Hindlimb muscle (tissue), 1 donor: Measurements from ENCODE around the gene UBTD2. TPM values are rescaled to one million over a fixed set of nuclear protein-coding genes. Genes with fewer than 3 reads are reported as not detected.
A peak's percentile ranks its signal among the peaks of the same experiment; 100 is the strongest.
"Not testable (repeated sequence)": the region's sequence is repeated elsewhere in the genome, so short reads cannot be mapped to it uniquely, and the experiment has no call there.

Experiments used
- DNase-seq: peaks from one replicate; pipeline ENCODE4 v3.0.0-alpha.2; 2013
- polyA plus RNA-seq: library from polyadenylated mRNA; unstranded; fragments of 120-200 nt; gene quantifications from one replicate; pipeline ENCODE4 v1.2.1, GENCODE V29; 2013; ENCODE audit not compliant: insufficient read length

UBTD2 gene
- polyA plus RNA-seq, 1 donor = 55.2 TPM

GRCh38 chr5:172293054-172293744 is 9.6 kb upstream of the UBTD2 start:
- DNase-seq = peak; percentile 66

DNA sequence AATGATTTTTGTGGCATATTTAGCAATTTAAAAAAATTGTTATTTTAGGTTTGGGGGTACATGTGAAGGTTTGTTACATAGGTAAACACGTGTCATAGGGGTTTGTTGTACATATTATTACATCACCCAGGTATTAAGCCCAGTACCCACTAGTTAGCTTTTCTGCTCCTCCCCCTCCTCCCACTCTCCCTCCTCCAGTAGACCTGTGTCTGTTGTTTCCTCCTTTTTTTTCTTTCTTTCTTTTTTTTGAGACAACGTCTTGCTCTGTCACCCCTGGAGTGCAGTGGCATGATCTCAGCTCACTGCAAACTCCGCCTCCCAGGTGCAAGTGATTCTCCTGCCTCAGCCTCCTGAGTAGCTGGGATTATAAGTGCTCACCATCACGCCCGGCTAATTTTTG is 8.3 kb upstream of the UBTD2 start:
- not testable (repeated sequence) for DNase-seq

GRCh38 chr5:172288465-172288864 is 4.9 kb upstream of the UBTD2 start:
- DNase-seq = no peak

DNA sequence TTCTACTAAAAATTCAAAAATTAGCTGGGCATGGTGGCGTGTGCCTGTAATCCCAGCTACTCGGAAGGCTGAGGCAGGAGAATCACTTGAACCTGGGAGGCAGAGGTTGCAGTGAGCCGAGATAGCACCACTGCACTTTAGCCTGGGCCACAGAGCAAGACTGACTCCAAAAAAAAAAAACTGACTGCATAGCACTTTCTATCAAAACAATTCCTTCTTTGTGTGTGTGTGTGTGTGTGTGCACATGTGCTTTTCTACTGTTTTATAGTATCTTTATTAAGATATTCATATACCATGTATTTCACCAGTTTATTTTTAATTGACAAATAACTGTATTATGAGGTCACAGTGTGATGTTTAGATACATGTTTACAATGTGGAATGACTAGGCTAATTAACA is 3.6 kb upstream of the UBTD2 start:
- not testable (repeated sequence) for DNase-seq

- DNase-seq = no peak
Measured at GRCh38 chr5:172285226-172286143, 1.9 kb upstream of the UBTD2 start.

DNA sequence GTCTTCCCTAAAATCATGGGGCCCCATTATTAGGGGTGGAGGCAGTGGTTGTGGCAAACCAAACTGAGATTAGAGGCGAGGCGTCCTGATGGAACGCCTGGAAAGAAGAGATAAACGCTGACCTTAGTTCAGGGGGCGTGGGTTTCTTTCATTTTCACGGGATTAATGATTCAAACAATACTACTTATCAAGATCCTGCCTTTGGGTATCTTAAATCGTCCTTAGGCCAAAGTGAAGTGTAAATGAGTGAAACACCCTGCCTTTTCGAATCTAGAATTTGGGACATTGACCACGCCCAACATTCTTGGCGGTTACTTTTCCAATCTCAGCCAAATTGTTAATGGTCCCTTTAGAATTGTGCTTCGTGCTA is 1.0 kb upstream of the UBTD2 start:
- peak; percentile 43 for DNase-seq

DNA sequence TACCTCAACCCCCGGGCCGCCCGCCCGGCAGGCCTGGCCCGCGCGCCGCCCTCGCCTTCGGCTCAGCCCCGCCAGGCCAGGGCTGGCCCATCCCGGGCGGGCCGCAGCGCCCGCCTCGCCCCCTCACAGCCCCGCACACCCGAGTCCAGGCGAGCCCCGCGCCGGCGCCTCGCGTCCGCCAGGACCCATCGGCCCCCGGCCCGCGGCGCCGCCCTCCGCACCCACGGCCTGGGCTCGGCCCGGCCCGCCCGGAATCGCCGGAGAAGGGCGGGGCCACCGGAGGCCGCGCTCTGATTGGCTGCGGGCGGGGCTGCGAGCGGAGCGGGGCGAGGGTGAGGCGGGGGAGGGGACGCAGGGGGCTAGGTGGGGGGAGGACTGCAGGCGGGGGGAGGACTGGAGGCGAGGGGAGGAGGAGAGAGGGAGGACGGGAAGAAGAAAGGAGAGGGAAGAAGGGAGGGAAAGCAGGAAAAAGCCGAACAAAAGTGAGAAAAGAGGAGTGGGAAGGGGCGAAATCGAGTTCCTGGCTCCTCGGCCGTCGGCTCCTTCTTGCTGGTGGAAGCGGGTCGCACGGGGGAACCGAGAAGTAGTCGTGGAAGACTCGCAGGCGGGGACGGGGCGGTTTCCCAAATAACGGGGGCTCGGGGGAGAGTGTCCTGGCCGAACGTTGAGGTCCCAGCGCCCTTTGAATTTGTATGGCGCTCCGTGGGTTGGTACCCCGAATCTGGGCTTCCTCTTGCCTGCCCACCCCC is 472 bp upstream of the UBTD2 start:
- peak; percentile 93 for DNase-seq

- DNase-seq = no peak
Measured at GRCh38 chr5:172282272-172283019, 1.1 kb downstream of the UBTD2 start.

- DNase-seq = no peak
Measured at GRCh38 chr5:172281346-172281745, 2.2 kb downstream of the UBTD2 start.

DNA sequence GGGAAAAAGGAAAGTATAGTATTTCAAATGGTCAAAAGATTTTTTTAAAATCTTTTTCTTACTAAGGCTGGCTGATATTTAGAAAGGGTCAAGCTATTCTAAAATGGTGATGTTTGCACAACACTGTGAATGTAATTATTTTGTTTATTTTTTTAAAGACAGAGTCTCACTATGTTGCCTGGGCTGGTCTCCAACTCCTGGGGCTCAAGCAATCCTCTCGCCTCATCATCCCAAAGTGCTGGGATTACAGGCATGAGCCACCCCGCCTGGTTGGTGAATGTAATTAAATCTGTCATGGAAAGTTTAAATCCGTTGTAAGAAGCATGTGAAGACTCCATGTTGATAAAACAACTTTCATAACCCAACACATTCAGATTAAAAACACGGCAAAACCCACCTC is 2.6 kb downstream of the UBTD2 start:
- DNase-seq = no peak

DNA sequence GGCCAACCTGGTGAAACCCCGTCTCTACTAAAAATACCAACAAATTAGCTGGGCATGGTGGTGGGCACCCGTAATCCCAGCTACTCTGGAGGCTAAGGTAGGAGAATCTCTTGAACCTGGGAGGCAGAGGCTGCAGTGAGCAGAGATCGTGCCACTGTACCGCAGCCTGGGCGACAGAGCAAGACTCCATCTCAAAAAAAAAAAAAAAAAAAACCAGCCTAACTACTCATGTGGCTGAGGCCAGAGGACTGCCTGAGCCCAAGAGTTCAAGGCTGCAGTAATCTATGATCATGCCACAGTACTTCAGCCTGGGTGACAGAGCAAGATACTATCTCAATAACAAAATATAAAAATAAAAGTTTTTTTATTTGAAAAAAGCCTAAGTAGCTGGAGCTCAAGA is 3.2 kb downstream of the UBTD2 start:
- no peak for DNase-seq

DNA sequence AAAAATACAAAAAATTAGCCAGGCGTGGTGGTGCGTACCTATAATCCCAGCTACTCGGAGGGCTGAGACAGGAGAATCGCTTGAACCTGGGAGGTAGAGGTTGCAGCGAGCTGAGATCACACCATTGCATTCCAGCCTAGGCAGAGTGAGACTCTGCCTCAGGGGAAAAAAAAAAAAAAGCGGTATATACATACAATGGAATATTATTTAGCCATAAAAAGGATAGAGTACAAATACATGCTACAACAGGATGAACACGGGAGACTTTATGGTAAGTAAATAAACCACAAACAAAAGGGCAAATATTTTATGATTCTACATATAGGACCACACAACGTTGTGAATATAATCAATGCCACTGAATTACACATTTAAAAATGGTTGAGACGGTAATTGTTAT is 5.2 kb downstream of the UBTD2 start:
- DNase-seq = no peak

GRCh38 chr5:172276214-172276613 is 7.3 kb downstream of the UBTD2 start:
- no peak for DNase-seq

DNA sequence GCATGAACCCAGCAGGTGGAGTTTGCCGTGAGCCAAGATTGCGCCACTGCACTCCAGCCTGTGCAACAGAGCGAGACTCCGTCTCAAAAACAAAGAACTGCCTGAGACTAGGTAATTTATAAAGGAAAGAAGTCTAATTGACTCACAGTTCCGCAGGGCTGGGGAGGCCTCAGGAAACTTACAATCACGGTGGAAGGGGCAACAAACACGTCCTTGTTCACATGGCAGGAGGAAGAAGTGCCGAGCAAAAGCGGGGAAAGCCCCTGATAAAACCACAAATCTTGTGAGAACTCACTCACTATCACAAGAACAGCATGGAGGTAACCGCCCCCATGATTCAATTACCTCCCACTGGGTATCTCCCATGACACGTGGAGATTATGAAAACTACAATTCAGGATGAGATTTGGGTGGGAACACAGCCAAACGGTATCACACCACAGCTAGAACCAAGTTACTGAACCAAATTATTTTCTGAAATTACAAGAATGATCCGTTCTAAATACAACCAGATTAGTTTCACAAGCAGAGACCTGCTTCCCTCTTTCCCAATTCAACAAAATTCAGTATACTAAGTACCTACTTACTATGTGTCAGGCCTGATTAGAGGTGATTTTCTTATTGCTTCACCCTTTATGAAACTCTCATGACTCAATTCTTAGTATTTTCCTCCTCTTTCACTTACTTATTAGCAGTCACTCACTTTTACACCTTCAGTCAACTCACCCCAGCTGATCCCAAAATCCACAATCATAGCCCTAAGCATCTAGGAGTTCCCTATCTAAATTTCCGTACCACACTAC is 8.4 kb downstream of the UBTD2 start:
- DNase-seq = no peak

- no peak for DNase-seq
Measured at GRCh38 chr5:172267943-172268342, 15.6 kb downstream of the UBTD2 start.

DNA sequence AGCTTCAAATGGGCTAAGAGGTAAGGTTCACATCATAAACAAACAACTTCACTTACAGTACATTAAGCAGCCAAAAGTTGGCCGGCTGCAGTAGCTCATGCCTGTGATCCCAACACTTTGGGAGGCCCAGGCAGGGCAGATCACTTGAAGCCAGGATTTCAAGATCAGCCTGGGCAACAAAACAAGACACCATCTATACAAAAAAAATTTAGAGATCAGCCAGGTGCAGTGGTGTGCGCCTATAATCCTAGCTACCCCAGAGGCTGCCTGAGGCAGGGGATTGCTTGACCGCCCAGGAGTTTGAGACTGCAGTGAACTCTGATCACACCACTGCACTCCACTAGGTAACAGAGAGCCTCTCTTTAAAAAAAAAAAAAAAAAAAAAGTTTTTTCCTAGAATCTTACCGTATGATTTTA is 16.9 kb downstream of the UBTD2 start:
- no peak for DNase-seq

GRCh38 chr5:172266071-172266675 is 17.4 kb downstream of the UBTD2 start:
- no peak for DNase-seq

DNA sequence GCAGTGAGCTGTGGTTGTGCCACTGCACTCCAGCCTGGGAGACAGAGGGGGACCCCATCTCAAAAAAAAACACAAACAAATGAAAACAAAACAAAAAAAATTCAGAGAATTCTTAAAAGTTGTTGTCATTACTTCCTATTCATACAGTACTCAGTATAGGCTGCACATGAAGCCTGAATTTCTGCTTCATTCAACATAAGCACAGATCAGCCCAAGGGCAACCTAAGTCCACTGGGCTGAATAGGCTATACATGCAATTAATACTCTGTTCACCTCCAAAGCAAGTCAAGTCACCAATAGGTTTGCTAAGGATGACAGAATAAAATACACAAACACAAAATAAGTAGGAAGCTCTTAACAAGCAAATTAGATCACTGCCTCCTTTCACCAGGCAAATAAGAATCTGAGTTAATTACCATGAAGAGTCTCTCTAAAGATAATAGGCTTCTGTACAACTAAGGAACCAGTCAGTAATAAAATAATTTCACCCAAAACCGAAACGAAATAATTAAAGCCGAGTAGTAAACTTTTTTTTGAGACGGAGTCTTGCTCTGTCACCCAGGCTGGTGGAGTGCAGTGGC is 18.7 kb downstream of the UBTD2 start:
- DNase-seq = no peak

GRCh38 chr5:172255444-172255843 is 28.1 kb downstream of the UBTD2 start:
- no peak for DNase-seq

- no peak for DNase-seq
Measured at GRCh38 chr5:172252501-172252900, 31.1 kb downstream of the UBTD2 start.

- no peak for DNase-seq
Measured at GRCh38 chr5:172251419-172251818, 32.1 kb downstream of the UBTD2 start.
